ENCODE measurements around the gene KRT9.
"Not testable (repeated sequence)": the region's sequence is repeated elsewhere in the genome, so short reads cannot be mapped to it uniquely, and the experiment has no call there.

KRT9 gene, protein sequence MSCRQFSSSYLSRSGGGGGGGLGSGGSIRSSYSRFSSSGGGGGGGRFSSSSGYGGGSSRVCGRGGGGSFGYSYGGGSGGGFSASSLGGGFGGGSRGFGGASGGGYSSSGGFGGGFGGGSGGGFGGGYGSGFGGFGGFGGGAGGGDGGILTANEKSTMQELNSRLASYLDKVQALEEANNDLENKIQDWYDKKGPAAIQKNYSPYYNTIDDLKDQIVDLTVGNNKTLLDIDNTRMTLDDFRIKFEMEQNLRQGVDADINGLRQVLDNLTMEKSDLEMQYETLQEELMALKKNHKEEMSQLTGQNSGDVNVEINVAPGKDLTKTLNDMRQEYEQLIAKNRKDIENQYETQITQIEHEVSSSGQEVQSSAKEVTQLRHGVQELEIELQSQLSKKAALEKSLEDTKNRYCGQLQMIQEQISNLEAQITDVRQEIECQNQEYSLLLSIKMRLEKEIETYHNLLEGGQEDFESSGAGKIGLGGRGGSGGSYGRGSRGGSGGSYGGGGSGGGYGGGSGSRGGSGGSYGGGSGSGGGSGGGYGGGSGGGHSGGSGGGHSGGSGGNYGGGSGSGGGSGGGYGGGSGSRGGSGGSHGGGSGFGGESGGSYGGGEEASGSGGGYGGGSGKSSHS

GRCh38 chr17:41571561-41572434, at the start of gene KRT9:
KRT9 (minus strand) TSS chr17:41572059; CDS start chr17:41571992, 67 bp downstream.
- no peak for DNase-seq (ENCODE audit: low read depth in 1 of 2, low spot score in 1 of 2)

DNA sequence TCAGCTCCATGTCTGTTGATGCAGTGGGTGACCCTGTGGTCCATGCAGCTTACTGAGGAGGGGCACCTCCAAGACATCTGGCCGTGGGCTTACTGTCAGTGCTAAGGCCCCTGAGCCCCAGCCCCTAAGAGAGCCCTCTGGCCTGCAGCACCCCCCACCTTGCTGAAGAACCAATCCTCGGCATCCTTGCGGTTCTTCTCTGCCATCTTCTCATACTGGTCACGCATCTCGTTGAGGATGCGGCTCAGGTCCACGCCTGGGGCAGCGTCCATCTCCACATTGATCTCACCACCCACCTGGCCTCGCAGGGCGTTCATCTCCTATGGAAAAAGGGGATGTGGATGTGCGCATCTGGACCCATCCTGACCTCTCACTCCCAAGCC, 49.6 kb upstream of the KRT9 start:
- not testable (repeated sequence) for DNase-seq (ENCODE audit: low read depth in 1 of 2, low spot score in 1 of 2)

DNA sequence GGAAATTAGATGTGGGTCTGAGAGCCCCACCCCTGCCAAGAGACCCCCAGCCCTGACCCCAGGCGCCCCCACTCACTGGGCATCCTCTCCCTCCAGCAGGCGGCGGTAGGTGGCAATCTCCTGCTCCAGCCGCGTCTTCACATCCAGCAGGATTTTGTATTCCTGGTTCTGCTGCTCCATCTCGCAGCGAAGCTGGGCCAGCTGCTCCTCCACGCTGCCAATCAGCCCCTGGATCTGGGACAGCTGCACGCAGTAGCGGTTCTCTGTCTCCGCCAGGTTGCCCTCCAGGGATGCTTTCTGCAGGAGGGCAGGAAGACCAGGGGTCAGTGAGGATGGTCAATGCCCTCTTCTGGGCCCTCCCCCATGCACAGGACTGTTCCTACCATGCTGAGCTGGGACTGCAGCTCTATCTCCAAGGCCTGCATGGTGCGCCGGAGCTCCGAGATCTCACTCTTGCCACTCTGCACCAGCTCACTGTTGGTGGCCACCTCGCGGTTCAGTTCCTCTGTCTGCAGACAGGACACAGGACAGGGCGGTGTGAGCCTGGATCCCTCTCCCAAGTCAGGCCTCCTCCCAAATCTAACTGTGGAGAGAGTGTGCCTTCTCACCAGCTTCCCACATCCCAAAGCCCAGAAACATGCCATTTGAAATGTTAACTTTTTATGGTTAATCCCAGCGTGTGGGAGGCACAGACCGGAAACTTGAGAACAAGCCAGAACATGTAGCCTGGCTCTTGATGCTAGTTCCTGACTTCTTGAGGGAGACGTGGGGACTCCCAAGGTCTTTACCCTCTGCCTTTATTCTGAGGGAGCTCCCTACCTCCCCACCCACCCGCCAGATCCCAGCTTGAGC, 49.0 kb upstream of the KRT9 start:
- no peak for DNase-seq (ENCODE audit: low read depth in 1 of 2, low spot score in 1 of 2)

- DNase-seq (ENCODE audit: low read depth in 1 of 2, low spot score in 1 of 2) = not testable (repeated sequence)
Observed at GRCh38 chr17:41619927-41620582, 48.2 kb upstream of the KRT9 start.

DNA sequence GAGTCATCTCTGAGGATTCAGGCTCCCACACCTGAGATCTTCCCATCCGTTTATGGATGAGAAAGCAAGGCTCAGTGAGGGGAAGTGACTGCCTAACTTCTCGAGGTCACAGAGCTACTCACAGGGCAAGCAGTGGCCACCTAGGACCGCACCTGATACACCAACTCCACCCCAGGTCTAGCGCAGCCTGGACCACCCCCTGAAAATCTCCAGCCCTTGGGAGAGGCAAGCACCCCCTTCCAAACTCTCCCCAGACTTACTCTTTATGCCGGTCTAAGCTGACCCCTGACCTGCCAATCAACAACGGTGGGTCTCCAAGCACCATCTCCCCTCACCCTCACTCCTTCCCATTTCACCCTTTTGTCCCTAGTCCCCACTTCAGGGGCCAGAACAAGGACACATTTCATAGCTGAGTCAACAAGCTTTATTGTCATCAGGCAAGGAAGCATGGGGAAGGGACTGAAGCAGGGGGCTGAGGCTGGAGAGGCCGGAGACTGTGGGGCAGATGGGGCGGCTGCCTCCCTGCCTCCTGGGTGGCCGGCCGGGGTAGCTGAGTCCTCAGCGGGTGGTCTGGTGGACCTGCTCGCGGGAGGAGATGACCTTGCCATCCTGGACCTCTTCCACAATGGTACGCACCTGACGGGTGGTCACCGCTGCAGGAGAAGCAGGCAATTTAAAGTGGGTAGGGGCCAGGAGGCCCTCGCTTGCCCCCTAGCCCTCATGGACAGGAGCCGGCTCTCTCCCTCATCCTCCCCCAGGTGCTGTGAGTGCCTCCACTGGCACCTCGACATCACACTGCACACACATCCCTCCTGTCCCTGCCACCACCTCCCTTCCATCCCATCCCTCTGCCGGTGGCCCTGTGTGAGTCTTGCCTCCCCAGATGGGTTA, 47.4 kb upstream of the KRT9 start:
- DNase-seq (ENCODE audit: low read depth in 1 of 2, low spot score in 1 of 2) = no peak

GRCh38 chr17:41618341-41619035, 46.6 kb upstream of the KRT9 start:
- DNase-seq (ENCODE audit: low read depth in 1 of 2, low spot score in 1 of 2) = no peak

GRCh38 chr17:41617698-41618097, 45.8 kb upstream of the KRT9 start:
- no peak for DNase-seq (ENCODE audit: low read depth in 1 of 2, low spot score in 1 of 2)

GRCh38 chr17:41617136-41617535, 45.3 kb upstream of the KRT9 start:
- no peak for DNase-seq (ENCODE audit: low read depth in 1 of 2, low spot score in 1 of 2)

- DNase-seq (ENCODE audit: low read depth in 1 of 2, low spot score in 1 of 2) = not testable (repeated sequence)
Observed at GRCh38 chr17:41616486-41616885, 44.6 kb upstream of the KRT9 start.

GRCh38 chr17:41615454-41615853, 43.6 kb upstream of the KRT9 start:
- DNase-seq (ENCODE audit: low read depth in 1 of 2, low spot score in 1 of 2) = no peak

- DNase-seq (ENCODE audit: low read depth in 1 of 2, low spot score in 1 of 2) = not testable (repeated sequence)
Observed at GRCh38 chr17:41614767-41615166, 42.9 kb upstream of the KRT9 start.

- no peak for DNase-seq (ENCODE audit: low read depth in 1 of 2, low spot score in 1 of 2)
Observed at GRCh38 chr17:41614098-41614497, 42.2 kb upstream of the KRT9 start.

DNA sequence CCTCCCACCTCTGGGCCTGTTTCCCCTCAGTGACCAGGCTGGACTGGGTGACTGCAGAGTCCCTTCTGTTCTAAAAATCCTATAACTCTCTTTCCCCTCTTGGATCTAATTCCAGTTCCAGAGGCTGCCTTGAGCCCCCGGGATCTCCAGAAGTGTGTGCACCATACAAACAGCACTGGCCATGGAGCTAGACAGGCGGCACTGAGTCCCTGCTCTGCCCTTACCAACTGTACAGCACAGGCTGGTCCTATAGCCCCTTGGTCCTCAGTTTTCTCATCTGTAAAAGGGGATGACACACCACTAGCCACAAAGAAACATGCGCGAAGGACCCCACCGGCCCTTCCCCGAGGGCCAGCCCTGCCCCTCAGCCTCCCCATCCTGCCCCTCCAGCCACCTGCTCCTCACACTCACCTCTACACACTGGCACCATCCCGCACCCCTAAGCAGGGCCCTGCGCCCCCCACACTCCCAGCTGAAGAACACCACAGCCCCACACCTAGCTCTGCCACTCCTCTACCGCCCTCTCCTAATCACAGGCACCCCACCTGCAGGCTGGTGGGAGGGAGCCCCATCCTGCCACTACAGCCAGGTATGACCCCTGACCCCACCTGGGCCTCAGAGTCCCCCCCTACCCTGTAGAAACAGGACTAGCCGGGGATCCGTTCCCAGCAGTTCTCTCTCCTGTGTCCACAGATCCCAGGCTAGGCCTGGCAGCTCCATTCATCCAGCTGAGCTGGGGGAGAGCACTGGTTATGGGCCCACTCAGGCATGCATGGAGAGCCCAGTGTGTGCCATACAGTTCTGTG, 41.6 kb upstream of the KRT9 start:
- no peak for DNase-seq (ENCODE audit: low read depth in 1 of 2, low spot score in 1 of 2)

DNA sequence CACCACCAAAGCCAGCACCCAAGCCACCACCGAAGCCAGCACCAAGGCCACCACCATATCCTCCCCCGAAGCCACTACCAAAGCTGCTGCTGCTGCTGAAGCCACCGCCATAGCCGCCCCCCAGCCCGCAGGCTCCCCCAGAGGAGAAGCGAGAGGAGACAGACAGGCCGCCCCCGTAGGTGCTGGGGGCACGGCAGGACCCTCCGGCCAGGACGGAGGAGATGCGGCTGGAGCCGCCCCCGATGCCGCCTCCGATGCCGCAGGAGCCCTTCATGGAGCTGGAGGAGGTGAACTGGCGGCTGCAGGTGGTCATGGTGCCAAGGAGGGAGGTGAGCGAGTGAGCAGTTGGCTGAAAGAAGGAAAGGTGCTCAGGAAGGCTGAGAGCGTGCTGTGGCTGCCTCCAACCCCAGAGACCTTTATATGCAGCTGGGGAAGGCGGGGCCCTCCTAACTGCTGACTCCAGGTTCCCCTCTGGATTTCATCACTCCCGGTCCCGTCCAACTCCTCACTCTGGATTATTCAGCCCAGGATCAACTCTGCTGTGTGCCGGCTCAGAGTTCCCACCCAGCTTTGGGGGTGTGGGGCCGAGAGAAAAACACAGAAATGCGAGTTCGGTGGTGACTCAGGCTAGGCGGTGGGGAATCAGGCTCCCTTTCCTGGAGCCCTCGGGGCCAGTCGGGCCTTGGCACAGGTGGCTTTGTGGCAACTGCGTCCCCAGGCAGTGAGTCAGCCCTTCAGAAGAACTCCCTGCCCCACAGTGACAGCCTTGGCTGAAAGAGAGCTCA, 40.7 kb upstream of the KRT9 start, which contains the start of gene KRT16:
Gene KRT16 (minus strand): TSS at position 392 of the 785 bp plus-strand sequence. CDS start 79 bp downstream, at position 313.
- DNase-seq (ENCODE audit: low read depth in 1 of 2, low spot score in 1 of 2) = not testable (repeated sequence)

DNA sequence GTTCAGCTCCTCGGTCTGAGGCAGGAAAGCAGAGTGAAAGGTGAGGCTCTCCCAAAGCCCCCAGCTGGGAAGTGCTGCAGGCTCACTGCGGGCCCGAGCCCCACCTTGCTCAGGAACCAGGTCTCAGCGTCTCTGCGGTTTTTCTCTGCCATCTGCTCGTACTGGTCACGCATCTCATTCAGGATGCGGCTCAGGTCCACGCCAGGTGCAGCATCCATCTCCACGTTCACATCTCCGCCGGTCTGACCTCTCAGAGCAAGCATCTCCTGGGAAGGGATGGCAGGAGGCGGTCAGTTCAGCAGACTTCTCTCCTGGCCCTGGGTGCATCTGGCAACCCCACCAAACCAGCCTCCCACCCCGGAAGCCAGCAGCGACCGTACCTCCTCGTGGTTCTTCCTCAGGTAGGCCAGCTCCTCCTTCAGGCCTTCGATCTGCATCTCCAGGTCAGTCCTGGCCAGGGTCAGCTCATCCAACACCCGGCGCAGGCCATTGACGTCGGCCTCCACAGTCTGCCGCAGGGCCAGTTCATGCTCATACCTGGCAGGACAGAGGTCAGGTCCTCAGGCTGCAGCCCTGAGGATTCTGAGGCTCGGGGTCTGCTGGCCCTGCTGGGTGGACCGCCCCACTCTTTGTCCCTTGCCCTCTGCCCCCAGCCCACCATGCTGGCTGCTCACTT, 39.2 kb upstream of the KRT9 start:
- no peak for DNase-seq (ENCODE audit: low read depth in 1 of 2, low spot score in 1 of 2)

GRCh38 chr17:41610061-41610517, 38.2 kb upstream of the KRT9 start:
- DNase-seq (ENCODE audit: low read depth in 1 of 2, low spot score in 1 of 2) = not testable (repeated sequence)
